CD1c-positive myeloid dendritic cell (primary cell): Measurements from ENCODE around the gene MED15.
A peak's percentile ranks its signal among the peaks of the same experiment; 100 is the strongest.

Experiments
- DNase-seq: peaks from one replicate; pipeline ENCODE4 v3.0.0-alpha.2; 2016; ENCODE audit errors: extremely low spot score

The MED15 gene

GRCh38 chr22:20571078-20571503 is 63.7 kb downstream of the MED15 start:
- DNase-seq, result no peak

- DNase-seq, result peak; percentile 52
These were observed 64.2 kb downstream of the MED15 start for GRCh38 chr22:20571531-20572007.

DNA sequence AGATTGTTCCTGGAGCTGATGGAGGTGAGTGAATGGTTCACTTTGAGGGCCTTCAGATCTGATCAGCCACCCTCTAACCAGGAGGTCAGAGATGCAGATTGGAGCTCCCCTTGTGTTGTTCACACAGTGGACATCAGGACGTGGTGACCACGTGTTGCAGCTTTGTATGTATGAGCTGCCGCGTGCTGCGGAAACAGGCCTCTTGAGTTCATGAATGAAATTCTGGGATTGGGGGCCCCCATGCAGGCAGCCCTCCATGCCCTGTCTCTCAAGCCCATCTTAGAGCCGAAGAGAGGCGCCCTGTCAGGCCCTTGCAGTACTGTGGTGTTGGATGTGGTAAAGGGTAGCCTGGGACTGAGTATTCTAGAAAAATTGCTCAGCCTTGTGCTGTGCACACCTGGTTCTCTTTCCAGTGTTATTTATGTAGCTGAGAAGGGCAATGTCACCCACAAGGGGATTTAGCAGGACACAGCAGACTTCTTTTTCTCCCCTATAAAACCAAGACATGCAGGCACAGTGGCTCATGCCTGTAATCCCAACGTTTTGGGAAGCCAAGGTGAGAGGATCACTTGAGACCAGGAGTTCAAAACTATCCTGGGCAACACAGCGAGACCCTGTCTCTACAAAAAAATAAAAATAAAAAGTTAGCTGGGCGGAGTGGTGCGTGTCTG is 64.9 kb downstream of the MED15 start:
- DNase-seq, result no peak

GRCh38 chr22:20573176-20573832 is 65.9 kb downstream of the MED15 start:
- no peak for DNase-seq

DNA sequence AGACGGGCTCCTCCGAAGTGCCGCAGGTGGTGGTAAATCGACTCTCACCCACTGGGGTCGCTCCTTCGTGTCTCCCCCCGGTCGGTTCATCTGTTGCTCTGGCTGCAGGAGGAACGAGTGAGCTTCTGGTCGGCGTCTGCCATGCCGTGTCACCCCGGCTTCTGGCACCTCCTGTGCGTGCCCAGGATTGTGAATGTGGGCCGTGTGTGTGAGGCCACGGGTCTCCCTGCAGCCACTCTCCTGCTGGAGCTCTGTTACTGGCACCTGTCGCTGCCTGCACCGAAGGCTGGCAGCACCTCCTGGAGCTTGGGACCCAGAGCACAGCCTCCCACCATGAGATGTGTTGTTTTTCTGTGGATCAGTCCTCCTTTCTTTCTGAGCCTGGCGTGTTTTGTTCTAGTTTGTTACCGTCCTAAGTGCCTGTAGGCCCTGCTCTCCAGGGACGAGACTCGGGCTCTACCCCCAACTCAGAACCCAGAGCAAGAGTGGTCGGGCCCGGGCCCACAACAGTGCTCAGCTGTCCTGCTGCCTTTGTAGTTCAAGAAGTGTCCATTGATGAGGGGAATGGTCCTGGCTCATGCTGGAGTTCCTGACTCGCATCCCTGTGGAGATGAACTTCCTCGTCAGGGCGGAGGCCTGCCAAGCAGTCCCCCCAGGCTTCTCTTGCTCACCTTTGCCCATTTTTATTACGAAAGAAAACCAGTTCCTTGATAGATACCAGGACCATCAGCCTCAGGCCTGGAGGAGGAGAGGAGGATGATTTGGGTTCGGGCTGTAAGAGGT is 66.6 kb downstream of the MED15 start:
- DNase-seq, result no peak

- DNase-seq, result no peak
These were observed 67.5 kb downstream of the MED15 start for GRCh38 chr22:20574920-20575353.

DNA sequence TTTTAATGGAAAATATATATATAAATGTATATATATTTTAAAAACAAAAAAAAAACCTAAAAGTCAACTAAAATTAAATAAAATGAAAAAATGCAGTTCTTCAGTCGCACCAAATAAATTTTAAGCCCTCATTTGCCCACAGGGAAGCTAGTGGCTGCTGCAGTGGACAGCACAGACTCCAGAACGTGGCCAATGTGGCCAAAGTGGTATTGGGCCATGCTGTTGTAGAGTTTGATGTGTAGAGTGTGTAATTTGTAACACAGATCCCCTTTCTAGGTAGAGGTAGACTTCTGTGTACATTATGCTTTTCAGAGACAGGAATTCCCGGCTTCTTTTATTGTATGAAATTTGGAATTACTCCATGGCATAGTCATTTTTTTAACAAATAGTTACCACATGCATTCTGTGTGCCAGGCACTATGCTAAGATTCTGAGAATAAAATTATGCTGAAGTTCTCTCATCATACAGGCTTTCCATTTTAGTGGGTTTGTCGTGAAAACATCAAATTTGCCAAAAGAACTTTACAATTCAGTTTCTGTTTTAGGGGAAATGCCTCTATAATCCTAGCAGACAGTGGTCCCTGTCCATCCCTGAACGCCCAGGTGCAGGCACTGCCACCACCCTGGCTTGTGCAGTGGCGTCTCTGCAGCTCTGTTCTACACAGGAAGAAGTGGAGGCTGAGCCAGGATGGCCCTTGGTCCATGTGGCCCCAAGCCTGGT is 68.5 kb downstream of the MED15 start:
- DNase-seq, result no peak

- peak; percentile 87 for DNase-seq
These were observed 69.0 kb downstream of the MED15 start for GRCh38 chr22:20576445-20576816.

- no peak for DNase-seq
These were observed 69.6 kb downstream of the MED15 start for GRCh38 chr22:20577045-20577444.

- peak; percentile 47 for DNase-seq
These were observed 70.2 kb downstream of the MED15 start for GRCh38 chr22:20577549-20577975.

- no peak for DNase-seq
These were observed 70.8 kb downstream of the MED15 start for GRCh38 chr22:20578192-20578591.

DNA sequence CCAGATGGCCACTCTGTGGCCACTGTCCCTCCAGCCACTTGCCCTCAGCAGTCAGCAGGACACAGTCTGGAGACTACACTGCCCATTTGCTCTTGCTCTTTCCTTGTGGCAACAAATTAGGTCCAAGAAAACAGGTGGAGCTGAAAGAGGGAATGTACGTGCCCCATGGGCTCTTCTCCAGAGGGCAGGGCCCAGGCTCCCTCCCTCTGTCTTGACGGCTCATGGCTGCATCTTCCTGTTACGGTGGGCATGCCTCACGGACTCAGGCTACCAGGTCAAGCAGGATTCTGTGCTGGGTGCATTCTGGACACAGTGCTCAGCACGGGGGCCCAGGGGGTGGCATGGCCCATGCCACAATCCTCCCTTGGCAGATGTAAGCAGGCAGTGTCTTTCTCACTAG is 71.3 kb downstream of the MED15 start:
- DNase-seq, result no peak

DNA sequence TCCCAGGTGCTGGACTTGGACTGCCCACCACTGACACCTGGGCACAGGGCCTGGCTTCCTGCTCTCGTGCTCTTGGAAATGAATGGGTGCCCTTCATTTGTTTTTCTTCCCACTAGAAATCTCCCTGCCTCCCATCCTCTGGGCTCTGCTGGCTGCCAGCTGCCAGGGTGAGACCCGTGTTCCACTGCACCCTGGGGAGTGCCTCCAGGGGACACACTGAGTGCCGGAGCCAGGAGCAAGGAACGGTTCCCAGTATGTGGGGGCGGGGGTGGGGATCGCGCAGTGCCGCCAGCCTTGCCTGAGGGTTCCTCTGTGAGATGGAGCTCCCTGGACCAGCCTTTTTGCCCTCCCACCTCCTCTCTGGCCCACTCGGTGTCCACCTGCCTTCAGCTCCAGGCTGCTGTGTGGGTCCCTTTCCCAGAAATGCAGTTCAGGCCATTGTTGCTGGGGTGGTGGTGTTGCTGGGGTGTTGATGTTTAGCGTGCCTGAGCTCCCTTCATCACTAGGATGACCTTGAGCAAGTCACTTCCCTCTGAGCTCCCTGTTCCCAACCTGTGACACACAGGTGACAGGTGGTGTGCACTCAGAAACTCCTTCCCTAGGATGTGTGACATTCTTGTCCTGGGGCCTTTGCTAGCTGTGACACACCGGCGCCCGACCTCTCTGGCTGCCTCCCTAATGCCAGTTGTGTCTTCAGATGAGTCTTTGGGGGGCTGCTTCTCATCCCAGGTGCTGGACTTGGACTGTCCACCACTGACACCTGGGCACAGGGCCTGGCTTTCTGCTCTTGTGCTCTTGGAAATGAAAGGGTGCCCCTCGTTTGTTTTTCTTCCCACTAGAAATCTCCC is 72.1 kb downstream of the MED15 start:
- no peak for DNase-seq

DNA sequence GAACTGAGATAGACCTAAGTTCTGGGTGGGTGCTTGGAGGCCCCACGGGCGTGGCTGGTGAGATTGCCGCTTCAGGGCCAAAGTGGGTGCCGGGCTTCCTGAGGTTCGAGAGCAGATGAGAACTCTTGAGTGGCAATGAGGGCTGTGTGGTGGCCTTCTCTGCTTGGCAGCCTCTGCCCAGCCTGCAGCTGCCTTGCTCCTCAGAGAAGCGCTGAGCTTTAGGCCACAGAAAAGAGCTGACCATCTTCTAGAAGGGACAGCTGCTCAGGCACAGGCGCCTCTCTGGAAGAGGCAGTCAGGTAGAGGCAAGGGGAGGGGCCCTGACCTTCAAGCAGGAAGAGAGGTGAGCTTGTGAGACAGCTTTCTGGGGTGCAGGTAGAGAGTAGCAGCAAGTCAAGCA is 72.8 kb downstream of the MED15 start:
- no peak for DNase-seq

- no peak for DNase-seq
These were observed 73.4 kb downstream of the MED15 start for GRCh38 chr22:20580611-20581502.

DNA sequence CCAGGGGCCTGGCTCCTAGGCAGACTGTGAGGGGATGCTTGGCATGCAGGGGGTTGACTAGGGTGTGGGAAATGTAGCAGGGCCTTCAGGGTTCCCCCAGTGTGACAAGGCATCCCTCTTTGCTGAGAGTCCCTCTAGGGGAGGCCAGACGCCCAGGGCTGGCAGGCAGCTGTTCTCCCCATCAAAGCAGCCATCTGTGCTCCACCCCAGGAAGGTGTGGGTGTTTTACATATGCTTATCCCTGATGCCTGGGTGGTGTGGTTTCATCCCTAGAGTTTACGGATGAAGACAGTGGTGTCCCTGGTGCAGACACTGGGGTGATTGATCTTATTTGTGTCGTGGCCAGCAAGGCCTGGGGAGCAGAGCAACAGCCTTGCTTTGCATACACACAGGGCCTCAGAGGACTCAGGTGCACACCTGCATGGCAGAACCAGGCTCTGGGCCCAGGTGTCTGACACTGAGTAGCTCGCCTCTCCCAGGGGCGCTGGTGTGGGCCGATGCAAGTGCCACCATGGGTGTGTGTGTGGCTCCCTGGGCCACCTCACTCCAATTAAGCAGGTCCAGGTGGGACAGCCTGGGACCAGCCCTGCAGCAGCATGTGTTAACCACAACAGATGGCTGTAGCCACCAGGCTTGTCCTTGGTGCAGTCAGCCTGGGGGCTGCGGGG is 74.2 kb downstream of the MED15 start:
- no peak for DNase-seq

DNA sequence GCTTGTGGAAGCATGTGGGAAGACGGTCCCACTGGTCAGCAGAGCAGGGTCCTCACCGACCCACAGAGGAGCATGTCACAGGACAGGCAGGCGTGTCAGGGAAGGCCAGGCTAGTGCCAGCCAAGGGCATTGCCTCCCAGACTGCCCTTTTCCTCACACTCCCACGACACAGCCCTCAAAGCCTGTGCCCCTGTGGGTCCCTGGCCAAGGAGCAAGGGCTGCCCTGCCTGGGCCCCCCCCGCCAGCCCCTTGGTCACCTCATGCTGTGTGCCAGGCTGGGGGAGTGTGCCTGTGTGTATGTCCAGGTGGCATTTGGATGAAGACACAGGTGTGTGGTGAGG is 74.7 kb downstream of the MED15 start:
- DNase-seq, result no peak

- no peak for DNase-seq
These were observed 75.3 kb downstream of the MED15 start for GRCh38 chr22:20582520-20583361.

GRCh38 chr22:20583471-20583922 is 76.1 kb downstream of the MED15 start:
- no peak for DNase-seq
